Neural cell (in vitro differentiated cells): ENCODE results near the gene PDLIM5. TPM values are rescaled to one million over a fixed set of nuclear protein-coding genes. Genes with fewer than 3 reads are reported as not detected.

ENCODE experiments used
- H2AFZ ChIP-seq: fragments of 200-600, 300-800 bp; sonication (generic), shearing (Covaris generic); 2 replicates; pipeline ENCODE4 v1.6.0; 2014; ENCODE audit warnings: low read depth, mild to moderate bottlenecking, antibody characterized with exemption, low read length, moderate library complexity
- H3F3A ChIP-seq: fragments of 200-600 bp; shearing (Covaris generic); 2 replicates; pipeline ENCODE4 v1.6.1; 2016; ENCODE audit warnings: mild to moderate bottlenecking, moderate library complexity, mixed read lengths, antibody characterized with exemption, low read length; ENCODE audit not compliant: insufficient read depth, poor library complexity, severe bottlenecking
- H3K27ac ChIP-seq: fragments of 200-600, 300-800 bp; sonication (generic), shearing (Covaris generic); 2 replicates; pipeline ENCODE4 v1.5.1; 2014; ENCODE audit warnings: mild to moderate bottlenecking, low read length, moderate library complexity
- H3K27me3 ChIP-seq: fragments of 300-800, 200-600 bp; sonication (generic), shearing (Covaris generic); 2 replicates; pipeline ENCODE4 v1.6.0; 2014; ENCODE audit warnings: mild to moderate bottlenecking, low read depth, low read length, moderate library complexity; ENCODE audit not compliant: insufficient read depth
- H3K36me3 ChIP-seq: fragments of 300-800, 200-600 bp; sonication (generic), shearing (Covaris generic); 2 replicates; pipeline ENCODE4 v1.5.1; 2014; ENCODE audit warnings: mild to moderate bottlenecking, antibody characterized with exemption, low read length, moderate library complexity; ENCODE audit not compliant: insufficient read depth
- H3K4me2 ChIP-seq: fragments of 300-800, 200-600 bp; sonication (generic), shearing (Covaris generic); 2 replicates; pipeline ENCODE4 v1.6.0; 2014; ENCODE audit warnings: mild to moderate bottlenecking, low read length
- H3K4me3 ChIP-seq: fragments of 300-800, 200-600 bp; sonication (generic), shearing (Covaris generic); 2 replicates; pipeline ENCODE4 v1.5.1; 2014; ENCODE audit warnings: mild to moderate bottlenecking, low read length, moderate library complexity
- H3K79me2 ChIP-seq: fragments of 200-600 bp; shearing (Covaris generic); replicated peaks from 2 replicates; pipeline ENCODE4 v1.6.0; 2014; ENCODE audit warnings: mild to moderate bottlenecking, low read length, moderate library complexity; ENCODE audit not compliant: insufficient read depth
- H3K9ac ChIP-seq: fragments of 300-800, 200-600 bp; sonication (generic), shearing (Covaris generic); 2 replicates; pipeline ENCODE4 v1.6.1; 2016; ENCODE audit warnings: mild to moderate bottlenecking, low read length, mixed read lengths
- H3K9me2 ChIP-seq: fragments of 200-600 bp; shearing (Covaris generic); 2 replicates; pipeline ENCODE4 v1.6.1; 2016; ENCODE audit warnings: mild to moderate bottlenecking, low read length, mixed read lengths; ENCODE audit not compliant: insufficient read depth
- H3K9me3 ChIP-seq: fragments of 200-600, 300-800 bp; sonication (generic), shearing (Covaris generic); 2 replicates; pipeline ENCODE4 v1.6.1; 2016; ENCODE audit warnings: mild to moderate bottlenecking, mixed run types, low read length, moderate library complexity, mixed read lengths
- H4K20me1 ChIP-seq: fragments of 200-600 bp; shearing (Covaris generic); 2 replicates; pipeline ENCODE4 v1.6.1; 2016; ENCODE audit warnings: mild to moderate bottlenecking, mixed run types; ENCODE audit not compliant: insufficient read depth
- EP300 ChIP-seq: fragments of 450-650 bp; conservative IDR thresholded peaks from 2 replicates; pipeline ENCODE4 v1.6.1; 2014; ENCODE audit warnings: antibody characterized with exemption, mild to moderate bottlenecking, moderate library complexity; ENCODE audit not compliant: poor library complexity, severe bottlenecking
- EZH2 ChIP-seq: fragments of 200-600, 300-800 bp; shearing (Covaris generic), sonication (generic); IDR thresholded peaks from 2 replicates; pipeline ENCODE4 v1.6.1; 2014; ENCODE audit warnings: antibody characterized with exemption, low read length, borderline replicate concordance, mild to moderate bottlenecking; ENCODE audit not compliant: insufficient read depth, poor library complexity, severe bottlenecking
- MXI1 ChIP-seq: fragments of 450-650 bp; conservative IDR thresholded peaks from 2 replicates; pipeline ENCODE4 v1.6.1; 2014; ENCODE audit warnings: antibody characterized with exemption, mild to moderate bottlenecking; ENCODE audit not compliant: poor library complexity, severe bottlenecking
- POLR2AphosphoS5 ChIP-seq: IDR thresholded peaks from 2 replicates; pipeline ENCODE4 v1.6.1; 2012
- RAD21 ChIP-seq: fragments of 450-650 bp; conservative IDR thresholded peaks from 2 replicates; pipeline ENCODE4 v1.6.1; 2014; ENCODE audit warnings: antibody characterized with exemption, mild to moderate bottlenecking, moderate library complexity
- SMC3 ChIP-seq: fragments of 450-650 bp; conservative IDR thresholded peaks from 2 replicates; pipeline ENCODE4 v1.6.1; 2014; ENCODE audit warnings: antibody characterized with exemption, mild to moderate bottlenecking, moderate library complexity; ENCODE audit not compliant: poor library complexity
- TAF1 ChIP-seq: IDR thresholded peaks from 2 replicates; pipeline ENCODE4 v1.6.1; 2012; ENCODE audit warnings: low read depth
- polyA plus RNA-seq: library from polyadenylated mRNA; depleted of rRNA; stranded (reverse); fragments of >200 nt; gene quantifications from 2 replicates; pipeline ENCODE4 v1.2.3, GENCODE V29; 2014
- TF ChIP-seq, protein P1 (sequence below): fragments of 450-650 bp; IDR thresholded peaks from 2 replicates; pipeline ENCODE4 v1.5.1; 2014; ENCODE audit warnings: antibody characterized with exemption, mild to moderate bottlenecking, moderate library complexity; ENCODE audit not compliant: poor library complexity, severe bottlenecking
- TF ChIP-seq, protein P2 (sequence below): IDR thresholded peaks from 2 replicates; pipeline ENCODE4 v1.6.1; 2012; ENCODE audit warnings: borderline replicate concordance

Gene PDLIM5
- polyA plus RNA-seq, 1 donor from 2014 or later = 1.6 TPM

DNA sequence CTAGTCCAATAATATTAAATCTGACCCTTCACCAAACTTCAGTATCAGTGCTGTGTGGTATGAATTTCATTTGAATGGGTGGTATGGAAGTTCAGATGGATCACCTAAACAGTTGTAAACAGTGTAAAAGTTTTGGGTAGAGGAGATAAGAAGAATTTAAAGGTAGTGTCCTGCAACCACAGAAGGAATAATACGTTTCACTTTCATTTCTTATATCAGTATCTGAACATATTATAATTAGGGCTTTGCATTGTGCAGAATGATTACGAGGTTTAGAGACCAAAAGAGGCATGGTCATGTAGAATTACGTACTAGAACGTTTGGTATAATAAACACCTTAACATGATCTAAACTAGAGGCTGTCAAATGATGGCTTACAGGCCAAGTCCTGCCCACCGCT lies 116.1 kb downstream of the PDLIM5 start:
- Histone ChIP-seq H3K9ac (no peak overlapping the region), H3F3A (no peaks in the 10 kb centered on the region), H4K20me1 (no peaks in the 10 kb centered on the region), H3K79me2 (no peaks in the 10 kb centered on the region), H3K4me3 (no peak overlapping the region), H2AFZ (no peak overlapping the region), H3K27me3 (no peaks in the 10 kb centered on the region), H3K9me2 (no peaks in the 10 kb centered on the region), H3K9me3 (no peaks in the 10 kb centered on the region), H3K36me3 (no peaks in the 10 kb centered on the region), H3K27ac (no peak overlapping the region), H3K4me2 (no peak overlapping the region)
- no peak for TF ChIP-seq SMC3

DNA sequence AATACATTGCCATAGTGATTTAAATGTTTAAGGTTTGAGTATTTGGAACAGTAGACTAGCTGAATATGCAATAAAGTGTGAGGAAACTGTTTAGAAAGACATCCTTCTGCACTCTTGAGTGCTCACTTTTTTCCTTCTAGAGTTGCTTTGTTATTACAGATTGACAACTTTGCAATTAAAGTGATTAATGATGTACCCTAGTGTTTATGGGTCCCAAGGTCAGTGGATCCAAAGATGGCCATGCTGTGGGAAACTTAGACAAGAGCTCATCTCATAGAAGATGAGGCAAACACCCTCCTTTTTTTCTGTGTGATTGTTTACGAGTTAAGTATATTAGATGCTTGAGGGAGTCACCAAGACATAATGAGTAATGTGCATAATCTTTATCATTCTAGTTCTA lies 118.8 kb downstream of the PDLIM5 start:
- H3K36me3 ChIP-seq = no peaks in the 10 kb centered on the region
- no peak overlapping the region for H3K4me3 ChIP-seq
- no peaks in the 10 kb centered on the region for H4K20me1 ChIP-seq
- no peak overlapping the region for H2AFZ ChIP-seq
- H3K27ac ChIP-seq = no peak overlapping the region
- H3K9me3 ChIP-seq = no peaks in the 10 kb centered on the region
- no peak overlapping the region for H3K4me2 ChIP-seq
- no peak for TF ChIP-seq RAD21
- TF ChIP-seq, protein P1, sequence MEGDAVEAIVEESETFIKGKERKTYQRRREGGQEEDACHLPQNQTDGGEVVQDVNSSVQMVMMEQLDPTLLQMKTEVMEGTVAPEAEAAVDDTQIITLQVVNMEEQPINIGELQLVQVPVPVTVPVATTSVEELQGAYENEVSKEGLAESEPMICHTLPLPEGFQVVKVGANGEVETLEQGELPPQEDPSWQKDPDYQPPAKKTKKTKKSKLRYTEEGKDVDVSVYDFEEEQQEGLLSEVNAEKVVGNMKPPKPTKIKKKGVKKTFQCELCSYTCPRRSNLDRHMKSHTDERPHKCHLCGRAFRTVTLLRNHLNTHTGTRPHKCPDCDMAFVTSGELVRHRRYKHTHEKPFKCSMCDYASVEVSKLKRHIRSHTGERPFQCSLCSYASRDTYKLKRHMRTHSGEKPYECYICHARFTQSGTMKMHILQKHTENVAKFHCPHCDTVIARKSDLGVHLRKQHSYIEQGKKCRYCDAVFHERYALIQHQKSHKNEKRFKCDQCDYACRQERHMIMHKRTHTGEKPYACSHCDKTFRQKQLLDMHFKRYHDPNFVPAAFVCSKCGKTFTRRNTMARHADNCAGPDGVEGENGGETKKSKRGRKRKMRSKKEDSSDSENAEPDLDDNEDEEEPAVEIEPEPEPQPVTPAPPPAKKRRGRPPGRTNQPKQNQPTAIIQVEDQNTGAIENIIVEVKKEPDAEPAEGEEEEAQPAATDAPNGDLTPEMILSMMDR = no peak
- TF ChIP-seq EZH2 = no peak
- TF ChIP-seq EP300 = no peak
- no peak overlapping the region for H3K9ac ChIP-seq
- H3K9me2 ChIP-seq = no peaks in the 10 kb centered on the region
- H3K27me3 ChIP-seq = no peaks in the 10 kb centered on the region
- no peaks in the 10 kb centered on the region for H3K79me2 ChIP-seq
- no peaks in the 10 kb centered on the region for H3F3A ChIP-seq

DNA sequence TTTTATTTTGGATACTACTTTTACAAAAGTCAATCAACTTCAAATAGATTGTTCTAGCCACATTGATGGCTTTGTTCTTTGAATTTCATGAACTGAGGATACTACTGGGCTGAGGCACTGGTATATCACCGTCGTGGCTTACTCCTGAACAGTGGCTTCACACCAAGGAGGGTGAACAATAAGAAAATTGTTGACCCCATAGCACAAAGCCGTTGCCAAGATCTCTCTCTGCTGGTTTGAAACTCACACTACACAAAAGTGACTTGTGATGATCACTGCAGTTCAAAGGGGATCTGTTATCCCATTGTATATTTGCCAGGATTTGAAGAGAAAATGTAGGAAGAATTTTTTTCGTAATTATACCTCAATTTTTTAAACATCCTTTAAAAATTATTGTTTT lies 119.6 kb downstream of the PDLIM5 start:
- H4K20me1 ChIP-seq = no peaks in the 10 kb centered on the region
- H3K27ac ChIP-seq = no peak overlapping the region
- H3K79me2 ChIP-seq = no peaks in the 10 kb centered on the region
- H3K27me3 ChIP-seq = no peaks in the 10 kb centered on the region
- no peak overlapping the region for H3K4me3 ChIP-seq
- H2AFZ ChIP-seq = no peak overlapping the region
- no peak overlapping the region for H3K9ac ChIP-seq
- H3F3A ChIP-seq = no peaks in the 10 kb centered on the region
- no peaks in the 10 kb centered on the region for H3K36me3 ChIP-seq
- H3K4me2 ChIP-seq = no peak overlapping the region
- no peaks in the 10 kb centered on the region for H3K9me2 ChIP-seq
- TF ChIP-seq MXI1 (no peak), SMC3 (no peak), TAF1 (no peak), EZH2 (no peak), EP300 (no peak), RAD21 (no peak), POLR2AphosphoS5 (no peak)
- TF ChIP-seq, protein P2, sequence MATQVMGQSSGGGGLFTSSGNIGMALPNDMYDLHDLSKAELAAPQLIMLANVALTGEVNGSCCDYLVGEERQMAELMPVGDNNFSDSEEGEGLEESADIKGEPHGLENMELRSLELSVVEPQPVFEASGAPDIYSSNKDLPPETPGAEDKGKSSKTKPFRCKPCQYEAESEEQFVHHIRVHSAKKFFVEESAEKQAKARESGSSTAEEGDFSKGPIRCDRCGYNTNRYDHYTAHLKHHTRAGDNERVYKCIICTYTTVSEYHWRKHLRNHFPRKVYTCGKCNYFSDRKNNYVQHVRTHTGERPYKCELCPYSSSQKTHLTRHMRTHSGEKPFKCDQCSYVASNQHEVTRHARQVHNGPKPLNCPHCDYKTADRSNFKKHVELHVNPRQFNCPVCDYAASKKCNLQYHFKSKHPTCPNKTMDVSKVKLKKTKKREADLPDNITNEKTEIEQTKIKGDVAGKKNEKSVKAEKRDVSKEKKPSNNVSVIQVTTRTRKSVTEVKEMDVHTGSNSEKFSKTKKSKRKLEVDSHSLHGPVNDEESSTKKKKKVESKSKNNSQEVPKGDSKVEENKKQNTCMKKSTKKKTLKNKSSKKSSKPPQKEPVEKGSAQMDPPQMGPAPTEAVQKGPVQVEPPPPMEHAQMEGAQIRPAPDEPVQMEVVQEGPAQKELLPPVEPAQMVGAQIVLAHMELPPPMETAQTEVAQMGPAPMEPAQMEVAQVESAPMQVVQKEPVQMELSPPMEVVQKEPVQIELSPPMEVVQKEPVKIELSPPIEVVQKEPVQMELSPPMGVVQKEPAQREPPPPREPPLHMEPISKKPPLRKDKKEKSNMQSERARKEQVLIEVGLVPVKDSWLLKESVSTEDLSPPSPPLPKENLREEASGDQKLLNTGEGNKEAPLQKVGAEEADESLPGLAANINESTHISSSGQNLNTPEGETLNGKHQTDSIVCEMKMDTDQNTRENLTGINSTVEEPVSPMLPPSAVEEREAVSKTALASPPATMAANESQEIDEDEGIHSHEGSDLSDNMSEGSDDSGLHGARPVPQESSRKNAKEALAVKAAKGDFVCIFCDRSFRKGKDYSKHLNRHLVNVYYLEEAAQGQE = no peak
- TF ChIP-seq, protein P1 = no peak
- no peaks in the 10 kb centered on the region for H3K9me3 ChIP-seq
